Measurements from ENCODE around the gene USP31. TPM values are rescaled to one million over a fixed set of nuclear protein-coding genes. Genes with fewer than 3 reads are reported as not detected.

Gene USP31
- total RNA-seq (2022), result 19.4 and 23.6 TPM in 2 replicates
- percentile 82 among the genes with signal in this experiment for Bru-seq, nascent RNA
- percentile 86 among the genes with signal in this experiment for BruChase-seq, experiment 1, labeled RNA remaining after a 6-hour chase
- percentile 85 among the genes with signal in this experiment for BruChase-seq, experiment 2, labeled RNA remaining after a 2-hour chase
- long read RNA-seq, full-length matches to known transcripts, result 2 of 11 reads
- long read RNA-seq, partial matches to known transcripts, result 8 of 11 reads
- long read RNA-seq, other reads (novel, unspliced or antisense), result 1 of 11 reads

GRCh38 chr16:23149267-23149992 lies at the start of gene USP31:
Gene USP31 (minus strand): TSS chr16:23149452. CDS start chr16:23149270, 182 bp downstream.
- Mint-ChIP-seq H3K27me3 (ENCODE audit: unreplicated experiment) (peaks cover 22% of the 10 kb centered on the region), H3K27ac (ENCODE audit: unreplicated experiment) (peak within 1 kb of the TSS; percentile 96), H3K4me1 (ENCODE audit: low read depth, unreplicated experiment) (peaks cover 32% of the 10 kb centered on the region), H3K9me3 (ENCODE audit: low read depth, unreplicated experiment) (no peaks in the 10 kb centered on the region), H3K4me3 (ENCODE audit: low read depth, unreplicated experiment) (peak within 1 kb of the TSS; percentile 95), H3K36me3 (ENCODE audit: insufficient read depth, unreplicated experiment) (peaks cover 39% of the 10 kb centered on the region)
- no TSS peak for BruUV-seq (replicated peaks)
- peak; percentile 98 for DNase-seq
- CTCF ChIA-PET, result interaction anchor here (0.9 kb wide), 1 partner anchor 15 kb away, joined by 4 read pairs; no protein-coding TSS in a partner anchor
- no peak for TF ChIP-seq CTCF (IDR thresholded peaks at IDR 0.05; ENCODE audit: unreplicated experiment)
- intact Hi-C loops (cut with micrococcal nuclease; ENCODE audit: unreplicated experiment), result loop anchor here (10.0 kb wide), 1 partner anchor 65 kb away; no protein-coding TSS in a partner anchor

DNA sequence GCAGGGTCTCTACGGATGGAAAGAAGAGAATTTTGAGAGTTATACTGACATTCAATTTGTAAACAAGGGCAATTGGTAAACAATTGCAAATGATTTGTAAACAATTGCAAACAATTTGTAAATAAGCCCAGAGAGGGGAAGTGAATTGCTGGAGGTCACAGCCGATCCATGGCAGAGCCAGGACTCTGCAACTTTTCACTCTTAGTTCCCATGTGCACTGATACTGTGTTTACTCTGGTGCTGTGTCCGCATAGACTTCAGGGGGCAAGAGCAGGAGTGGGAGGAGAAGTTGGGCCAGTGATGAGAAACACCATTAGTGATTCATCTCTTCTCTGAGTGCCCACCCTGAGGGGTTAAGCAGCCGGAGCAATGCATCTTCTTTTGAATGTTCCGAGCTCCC lies 47.3 kb upstream of the USP31 start:
- no peak for TF ChIP-seq CTCF (IDR thresholded peaks at IDR 0.05; ENCODE audit: unreplicated experiment)
- Mint-ChIP-seq H3K9me3 (ENCODE audit: low read depth, unreplicated experiment) (no peaks in the 10 kb centered on the region), H3K27me3 (ENCODE audit: unreplicated experiment) (peaks cover 95% of the 10 kb centered on the region), H3K4me3 (ENCODE audit: low read depth, unreplicated experiment) (no peak overlapping the region), H3K36me3 (ENCODE audit: insufficient read depth, unreplicated experiment) (no peaks in the 10 kb centered on the region), H3K27ac (ENCODE audit: unreplicated experiment) (no peak overlapping the region), H3K4me1 (ENCODE audit: low read depth, unreplicated experiment) (no peaks in the 10 kb centered on the region)
- CTCF ChIA-PET, result no interaction called here
- intact Hi-C loops (cut with micrococcal nuclease; ENCODE audit: unreplicated experiment), result no loop called here
- no peak for DNase-seq
- no TSS peak for BruUV-seq (replicated peaks)

DNA sequence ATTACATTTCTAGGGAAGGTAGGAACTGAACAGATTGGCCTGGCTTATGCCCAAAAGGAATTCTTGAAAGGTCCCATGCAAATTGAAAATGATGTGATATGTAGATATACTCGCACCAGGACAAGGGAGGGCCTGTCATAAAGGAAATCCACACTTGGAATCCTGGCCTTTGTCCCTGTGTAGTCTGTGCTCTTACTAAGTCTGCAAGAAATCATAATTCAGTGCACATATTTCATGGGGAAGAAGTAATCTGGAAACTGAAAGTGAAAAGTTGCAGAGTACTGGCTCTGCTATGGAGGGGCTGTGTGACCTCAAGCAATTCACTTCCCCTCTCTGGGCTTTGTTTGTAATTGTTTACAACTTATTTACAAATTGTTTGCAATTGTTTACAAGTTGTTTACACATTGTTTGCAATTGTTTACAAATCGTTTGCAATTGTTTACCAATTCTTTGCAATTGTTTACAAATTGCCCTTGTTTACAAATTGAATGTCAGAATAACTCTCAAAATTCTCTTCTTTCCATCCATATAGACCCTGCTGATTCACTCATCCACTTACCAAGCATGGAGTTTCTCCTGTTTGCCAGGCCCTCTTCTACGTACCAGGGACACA lies 46.2 kb upstream of the USP31 start:
- Mint-ChIP-seq H3K36me3 (ENCODE audit: insufficient read depth, unreplicated experiment) (no peaks in the 10 kb centered on the region), H3K9me3 (ENCODE audit: low read depth, unreplicated experiment) (no peaks in the 10 kb centered on the region), H3K27me3 (ENCODE audit: unreplicated experiment) (peaks cover 95% of the 10 kb centered on the region), H3K4me3 (ENCODE audit: low read depth, unreplicated experiment) (no peak overlapping the region), H3K4me1 (ENCODE audit: low read depth, unreplicated experiment) (no peaks in the 10 kb centered on the region), H3K27ac (ENCODE audit: unreplicated experiment) (no peak overlapping the region)
- no peak for DNase-seq
- CTCF ChIA-PET, result no interaction called here
- intact Hi-C loops (cut with micrococcal nuclease; ENCODE audit: unreplicated experiment), result no loop called here
- no TSS peak for BruUV-seq (replicated peaks)
- TF ChIP-seq CTCF (IDR thresholded peaks at IDR 0.05; ENCODE audit: unreplicated experiment), result no peak

- BruUV-seq (replicated peaks), result no TSS peak
- H3K27me3 Mint-ChIP-seq (ENCODE audit: unreplicated experiment), result peaks cover 95% of the 10 kb centered on the region
- intact Hi-C loops (cut with micrococcal nuclease; ENCODE audit: unreplicated experiment), result no loop called here
- CTCF ChIA-PET, result no interaction called here
- H3K9me3 Mint-ChIP-seq (ENCODE audit: low read depth, unreplicated experiment), result no peaks in the 10 kb centered on the region
- no peak for DNase-seq
- TF ChIP-seq CTCF (IDR thresholded peaks at IDR 0.05; ENCODE audit: unreplicated experiment), result no peak
- no peak overlapping the region for H3K27ac Mint-ChIP-seq (ENCODE audit: unreplicated experiment)
- no peak overlapping the region for H3K4me3 Mint-ChIP-seq (ENCODE audit: low read depth, unreplicated experiment)
- H3K4me1 Mint-ChIP-seq (ENCODE audit: low read depth, unreplicated experiment), result no peaks in the 10 kb centered on the region
- H3K36me3 Mint-ChIP-seq (ENCODE audit: insufficient read depth, unreplicated experiment), result no peaks in the 10 kb centered on the region
Measured at GRCh38 chr16:23194497-23195221, 45.4 kb upstream of the USP31 start.

Data from Calu3 (cell line).